HFF-Myc (cell line): ENCODE results near the gene TNFAIP2.

ENCODE experiments used
- DNase-seq: peaks from one replicate; pipeline ENCODE4 v3.0.0-alpha.2; 2011; ENCODE audit warnings: low read depth; ENCODE audit errors: extremely low read depth
- H3K4me3 ChIP-seq: replicated peaks from 2 replicates; pipeline ENCODE4 v1.5.1; 2011; ENCODE audit warnings: low read depth, mild to moderate bottlenecking, control low read depth, low read length
- CTCF ChIP-seq: IDR thresholded peaks from 2 replicates; pipeline ENCODE4 v1.5.1; 2012; ENCODE audit warnings: mild to moderate bottlenecking, low read depth, low read length, control low read depth; ENCODE audit errors: missing control alignments

TNFAIP2 gene

DNA sequence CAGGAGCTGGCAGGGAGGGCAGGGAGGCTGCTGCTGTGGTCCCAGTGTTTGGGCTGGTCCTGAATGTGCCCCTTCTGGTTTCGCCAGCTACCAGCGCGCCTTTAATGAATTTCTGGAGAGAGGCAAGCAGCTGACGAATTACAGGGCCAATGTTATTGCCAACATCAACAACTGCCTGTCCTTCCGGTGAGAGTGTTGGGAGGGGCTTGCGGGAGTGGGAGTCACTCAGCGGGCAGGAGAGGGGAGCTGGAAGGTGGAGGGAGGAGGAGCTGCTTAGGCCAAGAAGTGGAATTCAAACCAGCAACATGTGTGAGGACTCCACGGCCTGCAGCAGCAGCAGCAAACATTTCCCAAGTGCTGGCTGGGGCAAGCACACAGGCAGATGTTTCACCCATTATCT, 7.7 kb downstream of the TNFAIP2 start:
- TF ChIP-seq CTCF: no peak
- DNase-seq: peak; percentile 76
- no peak overlapping the region for H3K4me3 ChIP-seq

GRCh38 chr14:103131580-103131979, 8.3 kb downstream of the TNFAIP2 start:
- no peak for TF ChIP-seq CTCF
- H3K4me3 ChIP-seq: no peak overlapping the region
- DNase-seq: no peak

GRCh38 chr14:103132381-103133209, 9.3 kb downstream of the TNFAIP2 start:
- no peak overlapping the region for H3K4me3 ChIP-seq
- DNase-seq: no peak
- no peak for TF ChIP-seq CTCF

DNA sequence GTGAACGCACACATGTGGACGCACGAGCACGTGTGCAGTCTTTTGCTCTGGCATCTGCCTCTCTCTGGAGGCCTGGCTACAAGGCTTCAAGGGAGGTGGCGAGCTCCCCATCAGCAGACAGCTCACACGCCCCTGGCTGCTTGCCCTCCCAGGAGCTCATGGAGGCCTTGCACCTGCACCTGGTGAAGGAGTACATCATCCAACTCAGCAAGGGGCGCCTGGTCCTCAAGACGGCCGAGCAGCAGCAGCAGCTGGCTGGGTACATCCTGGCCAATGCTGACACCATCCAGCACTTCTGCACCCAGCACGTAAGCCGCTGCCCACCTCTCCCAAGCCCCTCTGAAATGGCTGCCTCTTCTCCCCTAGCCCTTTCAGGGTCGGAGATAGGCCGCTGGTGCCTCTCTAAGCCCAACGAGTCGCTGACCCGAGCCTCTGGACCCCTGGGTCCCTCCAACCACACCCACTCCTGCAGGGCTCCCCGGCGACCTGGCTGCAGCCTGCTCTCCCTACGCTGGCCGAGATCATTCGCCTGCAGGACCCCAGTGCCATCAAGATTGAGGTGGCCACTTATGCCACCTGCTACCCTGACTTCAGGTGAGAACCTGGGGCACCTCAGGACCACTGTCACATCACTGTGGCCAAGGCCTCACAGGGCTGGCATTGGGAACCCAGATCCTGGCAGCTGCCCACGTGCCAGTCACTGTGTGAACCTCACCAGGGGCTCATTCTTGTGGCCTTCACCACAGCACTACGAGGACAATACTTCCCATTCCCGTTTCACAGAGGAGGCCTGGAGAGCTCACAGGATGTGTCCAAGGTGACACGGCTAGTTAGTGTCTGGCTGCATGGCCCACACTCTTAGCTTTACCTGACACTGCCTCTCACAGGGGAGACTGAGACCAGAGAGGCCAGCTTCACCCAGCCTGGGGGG, 10.2 kb downstream of the TNFAIP2 start:
- no peak for TF ChIP-seq CTCF
- no peak for DNase-seq
- H3K4me3 ChIP-seq: no peak overlapping the region

DNA sequence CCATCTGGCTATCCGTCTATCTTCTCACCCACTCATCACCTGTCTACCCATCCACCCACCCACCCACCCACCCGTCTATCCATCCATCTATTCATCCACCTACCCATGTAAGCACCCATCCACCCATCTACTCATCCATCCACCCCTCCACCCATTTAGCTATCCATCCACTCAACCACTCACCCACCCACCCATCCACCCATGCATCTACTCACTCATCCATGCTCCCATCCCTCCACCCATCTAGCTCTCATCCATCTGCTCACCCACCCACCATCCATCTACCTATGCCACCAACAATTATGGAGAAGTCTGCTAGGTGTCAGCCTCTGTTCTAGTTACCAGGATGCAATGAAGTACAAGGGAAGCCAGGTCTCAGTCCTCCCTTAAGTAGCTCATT, 11.1 kb downstream of the TNFAIP2 start:
- no peak overlapping the region for H3K4me3 ChIP-seq
- no peak for DNase-seq
- TF ChIP-seq CTCF: no peak

DNA sequence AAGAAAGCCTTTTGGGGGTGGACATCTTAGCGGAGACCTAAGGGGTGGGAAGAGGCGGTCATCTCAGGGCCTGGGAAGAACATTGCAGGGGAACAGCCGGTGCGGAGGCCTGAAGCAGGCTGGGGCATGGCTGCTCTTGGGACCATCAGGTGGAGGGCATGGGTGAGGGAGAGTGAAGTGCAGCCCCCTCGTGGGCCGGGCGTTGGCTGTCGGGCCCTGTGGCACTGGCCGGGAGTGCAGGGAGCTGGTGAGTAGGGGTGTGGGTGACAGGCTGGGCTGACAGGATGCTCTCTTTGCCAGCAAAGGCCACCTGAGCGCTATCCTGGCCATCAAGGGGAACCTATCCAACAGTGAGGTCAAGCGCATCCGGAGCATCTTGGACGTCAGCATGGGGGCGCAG, 11.7 kb downstream of the TNFAIP2 start:
- TF ChIP-seq CTCF: no peak
- no peak overlapping the region for H3K4me3 ChIP-seq
- no peak for DNase-seq
